Measurements from ENCODE around the gene THEMIS2.

The THEMIS2 gene

GRCh38 chr1:27864264-27864895 is 8.0 kb upstream of the THEMIS2 start:
- TF ChIP-seq CREB1 (IDR thresholded peaks at IDR 0.05; ENCODE audit: low read depth) (no peak), NFIC (IDR thresholded peaks at IDR 0.05) (no peak), ZBTB7A (IDR thresholded peaks at IDR 0.05; ENCODE audit: low read depth) (no peak), YY1 (IDR thresholded peaks at IDR 0.05; ENCODE audit: low read depth) (no peak), TCF12 (IDR thresholded peaks at IDR 0.05; ENCODE audit: low read depth) (no peak), RAD21 (IDR thresholded peaks at IDR 0.05; ENCODE audit: low read depth) (no peak), CEBPB (IDR thresholded peaks at IDR 0.05) (no peak), TAF1 (IDR thresholded peaks at IDR 0.05; ENCODE audit: low read depth) (no peak), TEAD4 (IDR thresholded peaks at IDR 0.05) (no peak), EGR1 (IDR thresholded peaks at IDR 0.05) (no peak)
- TF ChIP-seq, protein P1, sequence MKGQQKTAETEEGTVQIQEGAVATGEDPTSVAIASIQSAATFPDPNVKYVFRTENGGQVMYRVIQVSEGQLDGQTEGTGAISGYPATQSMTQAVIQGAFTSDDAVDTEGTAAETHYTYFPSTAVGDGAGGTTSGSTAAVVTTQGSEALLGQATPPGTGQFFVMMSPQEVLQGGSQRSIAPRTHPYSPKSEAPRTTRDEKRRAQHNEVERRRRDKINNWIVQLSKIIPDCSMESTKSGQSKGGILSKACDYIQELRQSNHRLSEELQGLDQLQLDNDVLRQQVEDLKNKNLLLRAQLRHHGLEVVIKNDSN (IDR thresholded peaks at IDR 0.05) = no peak
- TF ChIP-seq, protein P2, sequence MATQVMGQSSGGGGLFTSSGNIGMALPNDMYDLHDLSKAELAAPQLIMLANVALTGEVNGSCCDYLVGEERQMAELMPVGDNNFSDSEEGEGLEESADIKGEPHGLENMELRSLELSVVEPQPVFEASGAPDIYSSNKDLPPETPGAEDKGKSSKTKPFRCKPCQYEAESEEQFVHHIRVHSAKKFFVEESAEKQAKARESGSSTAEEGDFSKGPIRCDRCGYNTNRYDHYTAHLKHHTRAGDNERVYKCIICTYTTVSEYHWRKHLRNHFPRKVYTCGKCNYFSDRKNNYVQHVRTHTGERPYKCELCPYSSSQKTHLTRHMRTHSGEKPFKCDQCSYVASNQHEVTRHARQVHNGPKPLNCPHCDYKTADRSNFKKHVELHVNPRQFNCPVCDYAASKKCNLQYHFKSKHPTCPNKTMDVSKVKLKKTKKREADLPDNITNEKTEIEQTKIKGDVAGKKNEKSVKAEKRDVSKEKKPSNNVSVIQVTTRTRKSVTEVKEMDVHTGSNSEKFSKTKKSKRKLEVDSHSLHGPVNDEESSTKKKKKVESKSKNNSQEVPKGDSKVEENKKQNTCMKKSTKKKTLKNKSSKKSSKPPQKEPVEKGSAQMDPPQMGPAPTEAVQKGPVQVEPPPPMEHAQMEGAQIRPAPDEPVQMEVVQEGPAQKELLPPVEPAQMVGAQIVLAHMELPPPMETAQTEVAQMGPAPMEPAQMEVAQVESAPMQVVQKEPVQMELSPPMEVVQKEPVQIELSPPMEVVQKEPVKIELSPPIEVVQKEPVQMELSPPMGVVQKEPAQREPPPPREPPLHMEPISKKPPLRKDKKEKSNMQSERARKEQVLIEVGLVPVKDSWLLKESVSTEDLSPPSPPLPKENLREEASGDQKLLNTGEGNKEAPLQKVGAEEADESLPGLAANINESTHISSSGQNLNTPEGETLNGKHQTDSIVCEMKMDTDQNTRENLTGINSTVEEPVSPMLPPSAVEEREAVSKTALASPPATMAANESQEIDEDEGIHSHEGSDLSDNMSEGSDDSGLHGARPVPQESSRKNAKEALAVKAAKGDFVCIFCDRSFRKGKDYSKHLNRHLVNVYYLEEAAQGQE (IDR thresholded peaks at IDR 0.05; ENCODE audit: low read depth) = no peak
- TF ChIP-seq, protein P3, sequence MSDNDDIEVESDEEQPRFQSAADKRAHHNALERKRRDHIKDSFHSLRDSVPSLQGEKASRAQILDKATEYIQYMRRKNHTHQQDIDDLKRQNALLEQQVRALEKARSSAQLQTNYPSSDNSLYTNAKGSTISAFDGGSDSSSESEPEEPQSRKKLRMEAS (IDR thresholded peaks at IDR 0.05) = no peak

DNA sequence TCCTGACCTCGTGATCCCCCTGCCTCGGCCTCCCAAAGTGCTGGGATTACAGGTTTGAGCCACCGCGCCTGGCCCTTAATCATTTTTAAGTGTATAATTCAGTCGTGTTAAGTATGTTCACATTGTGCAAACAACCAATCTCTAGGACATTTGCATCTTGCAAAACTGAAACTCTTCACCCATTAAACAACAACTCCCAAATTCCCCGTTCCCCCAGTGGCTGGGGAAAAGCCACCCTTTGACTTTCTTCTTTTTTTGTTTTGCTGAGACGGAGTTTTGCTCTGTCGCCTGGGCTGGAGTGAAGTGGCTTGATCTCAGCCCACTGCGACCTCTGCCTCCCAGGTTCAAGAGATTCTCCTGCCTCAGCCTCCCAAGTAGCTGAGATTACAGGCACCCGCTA is 6.5 kb upstream of the THEMIS2 start:
- TF ChIP-seq RAD21 (IDR thresholded peaks at IDR 0.05; ENCODE audit: low read depth) = no peak
- no peak for TF ChIP-seq TEAD4 (IDR thresholded peaks at IDR 0.05)
- TF ChIP-seq, protein P2 (IDR thresholded peaks at IDR 0.05; ENCODE audit: low read depth) = no peak
- no peak for TF ChIP-seq YY1 (IDR thresholded peaks at IDR 0.05; ENCODE audit: low read depth)
- no peak for TF ChIP-seq ZBTB7A (IDR thresholded peaks at IDR 0.05; ENCODE audit: low read depth)
- no peak for TF ChIP-seq EP300 (IDR thresholded peaks at IDR 0.05; ENCODE audit: borderline replicate concordance)
- TF ChIP-seq TCF12 (IDR thresholded peaks at IDR 0.05; ENCODE audit: low read depth) = no peak
- TF ChIP-seq EGR1 (IDR thresholded peaks at IDR 0.05) = no peak
- TF ChIP-seq NFIC (IDR thresholded peaks at IDR 0.05) = no peak
- TF ChIP-seq CREB1 (IDR thresholded peaks at IDR 0.05; ENCODE audit: low read depth) = no peak
- TF ChIP-seq, protein P1 (IDR thresholded peaks at IDR 0.05) = no peak
- no peak for TF ChIP-seq CEBPB (IDR thresholded peaks at IDR 0.05)
- TF ChIP-seq FOXM1 (IDR thresholded peaks at IDR 0.05; ENCODE audit: borderline replicate concordance, low read depth) = no peak
- no peak for TF ChIP-seq TAF1 (IDR thresholded peaks at IDR 0.05; ENCODE audit: low read depth)
- TF ChIP-seq, protein P3 (IDR thresholded peaks at IDR 0.05) = no peak

DNA sequence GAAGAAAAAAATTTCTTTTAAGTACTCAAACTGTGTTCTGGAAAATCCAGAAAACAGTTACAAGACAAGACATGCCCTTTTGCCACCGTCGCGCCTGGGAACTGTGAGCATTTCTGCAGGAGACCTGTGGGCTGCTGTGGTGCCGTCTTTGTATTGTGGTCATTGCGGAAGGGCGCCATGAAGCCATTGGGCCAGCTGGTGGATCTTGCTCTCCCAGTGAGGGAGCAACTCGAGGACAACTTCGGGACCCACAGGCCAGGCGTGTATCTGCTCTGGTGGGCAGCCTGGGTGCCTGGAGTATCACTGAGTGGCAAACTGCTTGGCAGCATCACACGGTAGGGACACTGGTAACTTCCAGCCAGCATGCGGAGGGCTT is 3.8 kb upstream of the THEMIS2 start:
- TF ChIP-seq TCF12 (IDR thresholded peaks at IDR 0.05; ENCODE audit: low read depth) (no peak), RAD21 (IDR thresholded peaks at IDR 0.05; ENCODE audit: low read depth) (no peak), TEAD4 (IDR thresholded peaks at IDR 0.05) (no peak), TAF1 (IDR thresholded peaks at IDR 0.05; ENCODE audit: low read depth) (no peak), NFIC (IDR thresholded peaks at IDR 0.05) (no peak), YY1 (IDR thresholded peaks at IDR 0.05; ENCODE audit: low read depth) (no peak), EGR1 (IDR thresholded peaks at IDR 0.05) (no peak), FOXM1 (IDR thresholded peaks at IDR 0.05; ENCODE audit: borderline replicate concordance, low read depth) (no peak), CEBPB (IDR thresholded peaks at IDR 0.05) (no peak)
- TF ChIP-seq, protein P3 (IDR thresholded peaks at IDR 0.05) = no peak

GRCh38 chr1:27868932-27869718 is 3.2 kb upstream of the THEMIS2 start:
- TF ChIP-seq YY1 (IDR thresholded peaks at IDR 0.05; ENCODE audit: low read depth) = no peak
- TF ChIP-seq, protein P1 (IDR thresholded peaks at IDR 0.05) = peak; percentile 59

DNA sequence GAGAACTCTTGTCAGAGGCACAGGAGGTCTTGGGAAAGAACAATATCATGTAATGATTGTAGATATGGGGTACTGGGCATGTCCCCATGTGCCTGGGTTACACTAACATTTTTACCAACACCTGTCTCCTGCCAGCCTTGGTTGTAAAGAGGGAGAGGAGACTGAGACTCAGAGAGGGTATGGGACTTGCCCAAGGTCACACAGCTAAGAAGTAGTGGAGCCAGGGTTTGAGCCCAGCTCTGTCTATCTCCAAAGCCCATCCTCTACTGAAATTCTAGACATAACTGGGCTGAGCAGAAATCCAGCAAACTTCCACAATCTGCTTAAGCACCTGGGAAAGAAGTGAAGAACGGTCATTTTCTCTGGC is 2.6 kb upstream of the THEMIS2 start:
- TF ChIP-seq RAD21 (IDR thresholded peaks at IDR 0.05; ENCODE audit: low read depth) (no peak), ZBTB7A (IDR thresholded peaks at IDR 0.05; ENCODE audit: low read depth) (no peak), TEAD4 (IDR thresholded peaks at IDR 0.05) (no peak), YY1 (IDR thresholded peaks at IDR 0.05; ENCODE audit: low read depth) (no peak), FOXM1 (IDR thresholded peaks at IDR 0.05; ENCODE audit: borderline replicate concordance, low read depth) (no peak), NFIC (IDR thresholded peaks at IDR 0.05) (no peak), TCF12 (IDR thresholded peaks at IDR 0.05; ENCODE audit: low read depth) (no peak), EP300 (IDR thresholded peaks at IDR 0.05; ENCODE audit: borderline replicate concordance) (no peak), EGR1 (IDR thresholded peaks at IDR 0.05) (no peak), CEBPB (IDR thresholded peaks at IDR 0.05) (no peak), CREB1 (IDR thresholded peaks at IDR 0.05; ENCODE audit: low read depth) (no peak), TAF1 (IDR thresholded peaks at IDR 0.05; ENCODE audit: low read depth) (no peak)
- TF ChIP-seq, protein P1 (IDR thresholded peaks at IDR 0.05) = no peak
- TF ChIP-seq, protein P2 (IDR thresholded peaks at IDR 0.05; ENCODE audit: low read depth) = no peak
- TF ChIP-seq, protein P3 (IDR thresholded peaks at IDR 0.05) = no peak

All from Ishikawa (cell line).